Smooth muscle cell (in vitro differentiated cells): ENCODE data around the gene GLT1D1. TPM values are rescaled to one million over a fixed set of nuclear protein-coding genes. Genes with fewer than 3 reads are reported as not detected.

Source experiments
- DNase-seq: peaks from one replicate; lab custom pipeline; 2025; ENCODE audit not compliant: unreplicated experiment; lab: John Stamatoyannopoulos, UW
- H2AFZ ChIP-seq: fragments of 200-600 bp; sonication (generic); 2 replicates; pipeline ENCODE4 v1.6.0; 2016; ENCODE audit warnings: antibody characterized with exemption, low read depth, mild to moderate bottlenecking
- H3F3A ChIP-seq: fragments of 200-600 bp; sonication (generic); 2 replicates; pipeline ENCODE4 v1.6.0; 2017; ENCODE audit warnings: antibody characterized with exemption, low read depth
- H3K27ac ChIP-seq: fragments of 200-600 bp; sonication (generic); 2 replicates; pipeline ENCODE4 v1.5.1; 2016; ENCODE audit warnings: low read depth, mild to moderate bottlenecking
- H3K27me3 ChIP-seq: fragments of 200-600 bp; sonication (generic); 2 replicates; pipeline ENCODE4 v1.6.1; 2016; ENCODE audit warnings: low read depth, mild to moderate bottlenecking
- H3K36me3 ChIP-seq: fragments of 200-600 bp; sonication (generic); 2 replicates; pipeline ENCODE4 v1.5.1; 2016; ENCODE audit warnings: low read depth
- H3K4me1 ChIP-seq: fragments of 200-600 bp; sonication (generic); 2 replicates; pipeline ENCODE4 v1.5.1; 2016; ENCODE audit warnings: low read depth
- H3K4me2 ChIP-seq: fragments of 200-600 bp; sonication (generic); 2 replicates; pipeline ENCODE4 v1.6.0; 2016; ENCODE audit warnings: mild to moderate bottlenecking
- H3K4me3 ChIP-seq: fragments of 200-600 bp; sonication (generic); 2 replicates; pipeline ENCODE4 v1.5.1; 2016; ENCODE audit warnings: mild to moderate bottlenecking
- H3K79me2 ChIP-seq: fragments of 200-600 bp; sonication (generic); 2 replicates; pipeline ENCODE4 v1.6.0; 2016; ENCODE audit warnings: low read depth, mild to moderate bottlenecking
- H3K9ac ChIP-seq: fragments of 200-600 bp; sonication (generic); 2 replicates; pipeline ENCODE4 v1.6.0; 2016; ENCODE audit warnings: low read depth
- H3K9me3 ChIP-seq: fragments of 200-600 bp; sonication (generic); replicated peaks from 2 replicates; pipeline ENCODE4 v1.5.1; 2016; ENCODE audit warnings: low read depth
- H4K20me1 ChIP-seq: fragments of 200-600 bp; sonication (generic); 2 replicates; pipeline ENCODE4 v1.6.0; 2016; ENCODE audit warnings: low read depth
- CTCF ChIP-seq: fragments of 200-600 bp; sonication (generic); IDR thresholded peaks from 2 replicates; pipeline ENCODE4 v1.5.1; 2017; ENCODE audit warnings: borderline replicate concordance, mild to moderate bottlenecking, antibody characterized with exemption; ENCODE audit not compliant: insufficient read depth, poor library complexity, severe bottlenecking
- WGBS: methylation state at CpG from one replicate; pipeline ENCODE4 v1.1.7; 2016; ENCODE audit warnings: low lambda C conversion rate; 5-methylcytosine and 5-hydroxymethylcytosine counted together
- polyA plus RNA-seq: library from polyadenylated mRNA; unstranded; fragments of >200 nt; fragmentation: Nextera tagmentation; extraction: Ambion mirVana; gene quantifications from 2 replicates; pipeline ENCODE4 v1.2.1, GENCODE V29; 2016
- total RNA-seq: library from RNA; depleted of rRNA; stranded (reverse); fragments of >200 nt; gene quantifications from 2 replicates; pipeline ENCODE4 v1.2.3, GENCODE V29; 2014

GLT1D1 gene
- total and polyA plus RNA-seq, 2 experiments from 2014 or later: 0.07 to 0.18 TPM

GRCh38 chr12:128970941-128971340 lies 117.7 kb downstream of the GLT1D1 start:
- no peaks in the 10 kb centered on the region for H3K36me3 ChIP-seq
- H2AFZ ChIP-seq: no peak overlapping the region
- no peak overlapping the region for H3K4me3 ChIP-seq
- H3K79me2 ChIP-seq: no peaks in the 10 kb centered on the region
- no peaks in the 10 kb centered on the region for H3F3A ChIP-seq
- no peak for TF ChIP-seq CTCF
- WGBS: 75% methylated on average over 13 of the region's 13 CpGs
- no peaks in the 10 kb centered on the region for H3K4me1 ChIP-seq
- H3K9ac ChIP-seq: no peak overlapping the region
- no peaks in the 10 kb centered on the region for H4K20me1 ChIP-seq
- peaks cover 63% of the 10 kb centered on the region for H3K27me3 ChIP-seq
- no peak overlapping the region for H3K27ac ChIP-seq
- H3K9me3 ChIP-seq: no peaks in the 10 kb centered on the region
- no peak overlapping the region for H3K4me2 ChIP-seq
- DNase-seq: no peak

GRCh38 chr12:128971802-128972201 lies 118.5 kb downstream of the GLT1D1 start:
- Histone ChIP-seq H3F3A (no peaks in the 10 kb centered on the region), H2AFZ (no peak overlapping the region), H3K27ac (no peak overlapping the region), H3K79me2 (no peaks in the 10 kb centered on the region), H3K36me3 (no peaks in the 10 kb centered on the region), H3K4me2 (no peak overlapping the region), H3K4me3 (no peak overlapping the region), H3K27me3 (peaks cover 54% of the 10 kb centered on the region), H3K4me1 (no peaks in the 10 kb centered on the region), H3K9ac (no peak overlapping the region), H3K9me3 (no peaks in the 10 kb centered on the region), H4K20me1 (no peaks in the 10 kb centered on the region)
- DNase-seq: no peak
- TF ChIP-seq CTCF: no peak
- WGBS: 55% methylated on average over 11 of the region's 11 CpGs

GRCh38 chr12:128973883-128974681 lies 120.8 kb downstream of the GLT1D1 start:
- H3K27ac ChIP-seq: no peak overlapping the region
- no peak overlapping the region for H2AFZ ChIP-seq
- no peaks in the 10 kb centered on the region for H4K20me1 ChIP-seq
- TF ChIP-seq CTCF: no peak
- H3K9ac ChIP-seq: no peak overlapping the region
- H3K27me3 ChIP-seq: peaks cover 34% of the 10 kb centered on the region
- no peaks in the 10 kb centered on the region for H3K79me2 ChIP-seq
- no peaks in the 10 kb centered on the region for H3K4me1 ChIP-seq
- H3K36me3 ChIP-seq: no peaks in the 10 kb centered on the region
- no peak overlapping the region for H3K4me3 ChIP-seq
- DNase-seq: no peak
- no peak overlapping the region for H3K4me2 ChIP-seq
- WGBS: 77% methylated on average over 20 of the region's 20 CpGs
- no peaks in the 10 kb centered on the region for H3K9me3 ChIP-seq
- H3F3A ChIP-seq: no peaks in the 10 kb centered on the region

- Histone ChIP-seq H3K4me2 (no peak overlapping the region), H3K9ac (no peak overlapping the region), H3K36me3 (no peaks in the 10 kb centered on the region), H3F3A (no peaks in the 10 kb centered on the region), H3K4me1 (no peaks in the 10 kb centered on the region), H3K9me3 (no peaks in the 10 kb centered on the region), H2AFZ (no peak overlapping the region), H3K4me3 (no peak overlapping the region), H4K20me1 (no peaks in the 10 kb centered on the region), H3K27me3 (peaks cover 26% of the 10 kb centered on the region), H3K27ac (no peak overlapping the region), H3K79me2 (no peaks in the 10 kb centered on the region)
- no peak for DNase-seq
- 82% methylated on average over 11 of the region's 11 CpGs for WGBS
- no peak for TF ChIP-seq CTCF
Observed at GRCh38 chr12:128974881-128975280, 121.6 kb downstream of the GLT1D1 start.
